GM21619 (cell line): ENCODE measurements around the gene ZNF669.

Source experiments
- ATAC-seq: cut with Tn5 transposase; IDR thresholded peaks from one replicate; pipeline ENCODE4 v1.9.1; 2021; ENCODE audit not compliant: unreplicated experiment

ZNF669 gene

DNA sequence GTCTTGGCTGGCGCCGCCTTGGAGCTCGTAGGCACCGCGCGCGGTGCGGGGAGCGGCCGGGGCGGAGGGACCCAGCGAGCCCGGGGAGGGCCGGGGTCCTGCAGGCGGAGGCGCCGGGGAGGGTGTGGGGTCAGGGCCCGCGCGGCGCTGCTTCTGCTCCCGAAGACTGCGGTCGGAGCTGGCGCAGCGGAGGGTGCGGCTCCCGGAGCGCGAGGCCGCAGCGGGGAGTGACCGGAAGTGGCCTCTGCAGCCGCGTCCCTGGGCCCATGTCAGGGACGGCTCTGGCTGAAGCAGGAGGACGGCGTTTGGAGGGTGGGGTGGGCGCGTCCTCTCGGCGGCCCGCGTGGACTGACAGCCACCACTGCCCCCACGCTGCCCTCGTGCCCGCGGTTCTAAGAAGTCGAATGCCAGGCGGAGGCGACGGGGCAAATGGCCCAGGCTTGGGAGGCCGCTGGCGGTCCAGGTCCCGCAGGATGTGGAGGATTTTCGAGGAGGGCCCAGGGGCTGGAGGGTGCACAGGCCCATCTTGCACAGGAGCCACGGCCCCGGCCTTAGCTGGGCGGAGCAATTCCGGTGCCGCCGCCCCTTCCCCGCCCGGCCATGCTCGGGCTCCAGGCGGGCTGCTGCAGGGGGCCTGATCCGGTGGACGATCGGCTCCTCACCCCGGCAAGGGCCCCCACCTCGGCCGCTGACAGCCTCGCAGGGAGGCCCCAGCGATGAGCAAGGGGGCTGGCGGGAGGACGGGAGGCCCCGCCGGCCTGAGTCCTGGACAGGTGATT, 7.7 kb upstream of the ZNF669 start:
- ATAC-seq, result no peak

DNA sequence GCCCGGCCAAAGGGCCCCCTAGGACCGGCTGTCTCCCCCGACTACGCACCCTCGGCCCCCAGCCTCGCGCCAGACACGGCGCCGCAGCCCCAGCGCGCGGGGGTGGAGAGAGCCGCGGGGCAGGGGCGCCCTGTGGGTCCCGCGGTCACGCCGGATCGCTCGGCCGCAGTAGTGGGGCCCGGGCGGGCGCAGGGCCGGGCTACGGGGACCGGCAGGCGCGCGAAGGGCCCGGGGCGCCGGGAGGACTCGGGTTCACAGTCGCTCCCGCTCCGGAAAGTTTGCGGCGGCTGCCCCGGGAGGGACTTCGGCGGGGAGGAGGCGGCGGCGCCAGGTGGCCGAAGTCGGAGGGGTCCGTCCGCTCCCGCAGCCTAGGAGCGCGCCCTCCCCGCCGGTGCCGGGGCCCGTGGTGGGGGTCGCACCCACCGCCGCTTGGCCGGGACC, 7.1 kb upstream of the ZNF669 start:
- ATAC-seq, result no peak

DNA sequence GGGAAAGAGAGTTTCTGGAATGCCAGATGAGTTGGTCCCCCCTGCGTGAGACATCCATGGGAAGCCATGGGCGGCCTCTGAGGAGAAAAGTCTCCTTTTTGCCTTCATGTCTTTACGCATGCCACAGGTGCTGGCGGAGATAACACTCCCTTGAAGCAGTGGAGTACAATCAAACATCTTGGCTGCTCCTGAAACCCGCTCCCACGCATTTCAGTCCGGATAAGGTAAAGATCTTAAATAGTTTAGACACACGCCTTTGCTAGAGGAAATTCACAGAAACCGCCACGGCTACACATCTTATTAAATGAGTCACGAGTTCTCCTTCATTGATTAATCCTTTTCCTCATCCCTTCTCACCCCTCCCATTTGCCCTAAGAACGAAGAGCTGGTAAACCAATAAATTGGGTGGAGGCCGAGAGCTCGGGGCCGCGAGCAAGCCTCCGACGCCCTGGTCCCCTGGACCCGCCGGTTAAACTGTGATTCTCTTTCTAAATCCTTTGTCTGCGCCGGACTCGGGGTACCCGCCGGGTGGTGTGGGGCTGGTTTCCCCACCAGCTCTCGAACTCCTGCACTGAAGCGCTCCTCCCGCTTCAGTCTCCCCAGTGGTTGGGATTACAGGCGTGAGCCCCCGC, 6.6 kb upstream of the ZNF669 start:
- ATAC-seq, result no peak

DNA sequence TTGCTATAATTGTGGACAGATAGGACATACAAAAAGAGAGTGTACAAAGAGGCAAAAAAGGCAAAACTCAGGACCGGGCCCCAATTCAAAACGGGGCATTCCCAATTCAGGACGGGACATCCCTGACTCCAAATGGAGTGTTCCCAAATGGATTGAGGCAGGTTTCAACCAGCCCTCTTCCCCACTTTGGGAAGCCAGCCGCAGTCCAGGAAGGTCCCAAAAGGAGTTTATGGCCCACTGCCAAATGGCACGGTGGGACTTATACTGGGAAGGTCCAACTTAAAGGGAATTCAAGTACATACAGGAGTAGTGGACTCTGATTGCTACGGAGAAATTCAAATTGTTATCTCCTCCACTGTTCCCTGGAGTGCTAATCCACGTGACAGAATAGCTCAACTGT, 3.5 kb upstream of the ZNF669 start:
- ATAC-seq, result no peak

DNA sequence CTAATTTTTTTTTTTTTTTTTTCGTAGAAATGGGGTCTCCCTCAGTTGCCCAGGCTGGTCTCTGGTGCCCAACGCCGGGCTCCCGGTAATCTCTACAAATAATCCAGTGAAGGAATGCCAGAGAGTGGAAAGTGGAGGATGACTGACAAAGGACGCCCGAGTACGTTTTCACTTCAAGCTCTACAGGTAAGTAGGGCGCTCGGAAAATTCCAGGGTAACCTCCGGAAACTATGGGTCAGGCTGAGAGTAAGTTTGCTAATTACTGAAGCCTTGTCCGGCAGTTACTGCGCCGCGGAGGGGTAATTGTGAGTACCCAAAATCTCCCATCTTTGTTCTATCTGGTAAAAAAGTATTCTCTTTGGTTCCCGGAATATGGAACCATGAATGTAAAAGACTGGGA, 1.8 kb upstream of the ZNF669 start:
- no peak for ATAC-seq

DNA sequence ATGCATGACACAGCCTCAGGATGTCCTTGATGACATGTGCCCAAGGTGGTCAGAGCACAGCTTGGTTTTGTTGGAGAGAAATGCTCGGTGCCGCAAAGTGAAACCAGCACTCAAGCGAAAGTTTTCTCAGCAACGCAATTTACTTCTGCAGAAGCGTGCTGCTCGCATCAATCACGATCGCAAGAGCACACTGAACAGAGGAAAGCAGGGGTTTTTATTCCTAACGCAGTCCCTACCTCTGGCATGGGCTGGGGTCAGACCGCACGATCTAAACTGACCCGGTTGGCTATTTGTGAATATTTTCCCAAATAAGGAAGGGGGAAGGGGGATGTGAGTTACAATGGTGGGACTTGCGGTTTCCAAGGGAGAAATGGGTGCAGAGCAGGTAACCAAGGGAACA, 809 bp upstream of the ZNF669 start:
- ATAC-seq, result no peak

DNA sequence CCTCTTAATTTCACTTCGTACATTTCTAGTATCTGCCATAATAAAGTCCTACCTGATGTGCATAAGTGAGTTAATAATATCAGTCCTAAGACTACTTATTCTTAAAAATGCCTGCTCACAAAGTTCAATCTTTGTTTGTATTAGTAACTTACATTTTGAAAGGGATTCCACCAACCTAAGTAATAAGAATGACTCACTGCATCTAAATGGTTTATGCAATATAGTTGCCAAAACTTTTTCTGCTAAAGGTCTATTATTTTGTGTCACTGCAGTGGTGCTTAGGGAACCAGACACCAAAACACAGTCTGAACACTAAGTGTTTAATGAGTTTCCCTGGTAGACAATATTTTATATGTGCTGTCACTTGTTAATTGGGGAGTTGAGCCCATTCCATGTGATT, 1.8 kb downstream of the ZNF669 start:
- ATAC-seq, result no peak

DNA sequence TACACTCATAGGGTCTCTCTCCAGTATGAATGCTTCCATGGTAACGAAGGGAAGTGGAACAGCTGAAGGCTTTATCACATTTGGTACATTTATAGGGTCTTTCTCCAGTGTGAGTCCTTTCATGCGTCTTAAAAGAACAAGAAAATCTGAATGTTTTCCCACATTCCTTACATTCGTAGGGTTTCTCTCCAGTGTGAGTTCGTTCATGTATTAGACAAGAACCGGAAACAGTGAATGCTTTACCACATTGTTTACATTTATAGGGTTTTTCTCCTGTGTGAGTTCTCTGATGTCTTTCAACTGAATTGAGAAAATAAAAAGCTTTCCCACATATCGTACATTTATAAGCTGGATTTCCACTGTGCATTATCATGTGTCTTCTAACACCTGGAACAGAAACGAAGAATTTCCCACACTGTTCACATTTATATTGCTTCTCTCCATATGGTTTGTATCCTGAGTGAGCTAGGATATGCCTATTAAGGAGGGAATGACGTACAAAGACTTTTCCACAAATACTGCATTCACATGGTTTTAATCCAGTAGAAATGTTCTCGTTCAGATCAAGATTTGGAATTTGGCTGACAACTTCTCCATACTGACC, 3.4 kb downstream of the ZNF669 start:
- no peak for ATAC-seq

DNA sequence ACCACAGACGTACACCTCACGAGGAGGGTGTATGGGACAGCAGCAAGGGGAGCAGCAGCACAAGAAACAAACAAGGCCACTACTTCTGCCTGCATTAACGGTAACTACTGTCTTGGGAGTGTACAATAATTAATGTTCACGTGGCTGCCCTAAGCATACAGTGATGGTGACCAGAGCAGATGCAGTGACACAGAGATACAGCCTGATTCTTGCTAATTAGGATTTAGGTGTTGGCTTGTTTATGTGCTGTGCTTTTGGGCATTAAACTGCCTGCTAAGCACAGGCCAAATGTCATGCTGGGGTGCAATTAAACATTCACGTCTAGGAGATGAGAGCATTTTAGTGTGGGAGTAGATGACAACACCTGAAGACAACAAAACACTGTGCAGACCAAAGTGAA, 7.2 kb downstream of the ZNF669 start:
- no peak for ATAC-seq

DNA sequence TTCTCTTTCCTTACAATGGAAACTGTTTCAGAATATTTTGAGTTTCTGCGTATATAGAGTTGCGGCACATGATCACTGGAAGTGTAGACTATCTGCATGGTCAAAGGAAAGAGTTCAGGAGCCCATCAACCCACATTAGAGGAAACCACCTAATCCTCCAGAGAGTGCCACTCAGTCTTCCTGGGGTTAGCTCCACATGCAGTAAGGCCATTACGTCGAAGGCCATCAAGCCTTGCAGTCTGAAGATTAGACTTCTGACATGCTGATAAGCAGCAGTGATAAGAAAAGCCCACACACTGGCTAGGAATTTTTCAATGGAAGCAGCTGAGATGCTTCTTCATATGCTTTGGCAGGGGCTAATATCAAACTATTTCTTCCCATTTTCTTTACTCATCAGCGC, 7.6 kb downstream of the ZNF669 start:
- ATAC-seq, result no peak

DNA sequence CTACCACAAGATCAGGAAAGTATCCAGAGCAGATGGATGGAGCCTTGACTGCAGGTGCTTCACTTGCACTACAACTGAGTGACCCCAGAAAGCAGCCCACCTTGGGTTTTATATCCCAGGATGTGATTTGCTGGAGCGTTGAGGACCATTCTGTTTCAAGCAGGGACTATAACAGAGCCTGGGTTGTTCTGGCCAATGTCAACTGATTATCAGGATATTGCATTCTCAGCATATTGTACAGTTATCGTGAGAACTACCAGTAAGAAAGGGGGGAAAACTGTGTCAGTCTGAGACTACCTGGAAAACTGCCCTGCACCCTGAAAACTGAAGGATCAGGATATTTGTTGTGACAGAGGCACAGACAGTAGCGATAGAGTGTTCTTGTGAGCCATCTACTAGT, 8.0 kb downstream of the ZNF669 start:
- no peak for ATAC-seq

DNA sequence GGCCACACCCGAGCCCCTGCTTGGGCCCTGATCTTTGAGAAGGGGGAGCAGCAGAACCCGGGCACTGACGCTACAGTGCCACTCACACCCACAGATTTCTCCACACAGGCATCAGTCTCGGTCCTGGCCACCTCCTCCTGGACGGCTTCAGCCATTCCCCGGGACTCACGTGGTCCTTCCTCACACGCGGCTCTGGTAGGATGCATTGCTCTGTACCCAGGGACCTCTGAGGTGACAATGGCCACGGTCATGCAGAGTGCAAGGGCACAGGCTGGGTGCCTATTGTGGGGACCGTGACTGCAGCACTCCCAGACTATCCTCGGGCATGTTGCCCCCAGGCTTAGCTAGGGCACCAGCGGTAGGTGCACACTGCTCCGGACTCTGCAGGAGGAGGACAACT, 13.7 kb downstream of the ZNF669 start:
- ATAC-seq, result no peak

DNA sequence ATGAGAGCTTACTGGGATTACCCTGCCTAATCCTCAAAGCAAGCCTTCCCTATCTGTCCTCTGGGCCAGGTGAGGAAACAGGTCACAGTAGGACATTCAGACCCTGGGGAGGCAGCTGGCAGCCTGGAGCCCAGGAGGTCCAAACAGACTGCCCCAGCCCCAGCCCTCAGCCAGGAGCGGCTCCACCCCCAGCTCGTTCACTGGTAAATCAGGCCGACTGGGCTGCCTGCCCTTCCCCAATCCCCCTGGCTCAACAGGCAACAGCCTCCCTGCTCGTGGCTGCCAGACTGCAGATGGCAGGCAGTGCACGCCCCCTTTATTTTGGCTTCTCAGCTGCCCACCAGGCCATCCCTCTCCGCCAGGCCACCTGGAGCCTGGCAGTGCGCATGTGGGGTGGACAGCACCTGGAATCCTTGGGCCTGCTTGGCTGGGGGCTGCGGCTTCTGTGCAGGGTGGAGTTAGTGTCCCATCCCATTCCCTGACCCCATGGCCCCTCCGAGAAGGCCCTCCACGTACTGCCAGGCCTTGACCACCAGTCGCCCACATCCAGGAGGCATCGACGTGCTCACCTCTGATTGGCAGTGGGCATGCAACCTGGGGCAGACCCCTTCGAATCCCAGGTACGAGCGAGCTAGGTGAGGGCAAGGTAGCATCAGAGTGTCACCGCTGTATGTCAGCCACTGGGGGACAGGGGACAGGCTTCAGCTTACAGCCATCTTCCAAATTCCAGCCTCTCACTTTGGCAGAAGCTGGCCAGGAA, 14.4 kb downstream of the ZNF669 start:
- no peak for ATAC-seq

DNA sequence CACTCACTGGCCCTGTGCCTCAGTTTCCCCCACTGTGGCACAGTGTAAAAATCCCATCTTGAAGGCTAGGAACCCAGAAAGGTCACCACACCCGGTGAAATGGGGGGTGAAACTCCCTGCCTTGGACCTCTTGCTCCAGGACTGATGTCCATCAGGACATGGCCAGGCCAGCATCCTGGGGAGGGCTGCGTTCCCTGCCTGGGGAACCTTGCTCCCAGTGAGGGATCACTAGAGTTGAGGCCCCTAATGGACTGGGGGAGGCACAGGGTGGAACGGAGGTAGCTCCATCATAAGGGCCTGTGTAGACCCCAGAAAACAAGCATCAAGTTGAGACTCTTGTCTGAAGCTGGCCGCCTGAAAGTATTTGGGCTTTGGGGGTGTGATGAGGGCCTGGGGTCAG, 15.2 kb downstream of the ZNF669 start:
- ATAC-seq, result no peak

DNA sequence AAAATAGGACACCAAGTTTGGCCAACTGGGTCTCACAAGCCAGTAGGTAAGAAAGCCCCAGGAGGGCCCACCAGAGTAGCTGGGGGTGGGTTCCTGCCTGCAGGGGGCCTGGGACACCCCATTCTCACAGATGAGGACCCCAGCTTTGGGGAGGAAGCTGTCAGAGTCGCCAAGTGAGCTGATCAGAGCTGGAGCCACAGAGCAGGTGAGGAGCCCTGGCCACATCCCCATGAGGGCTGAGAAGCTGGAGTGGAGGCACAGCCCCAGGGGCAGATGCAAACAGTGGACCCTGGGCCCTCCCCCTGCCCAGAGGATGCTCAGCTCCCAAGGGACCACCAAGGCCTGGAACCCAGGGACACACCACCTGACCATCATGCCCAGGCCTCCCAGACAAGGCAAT, 16.9 kb downstream of the ZNF669 start:
- no peak for ATAC-seq

DNA sequence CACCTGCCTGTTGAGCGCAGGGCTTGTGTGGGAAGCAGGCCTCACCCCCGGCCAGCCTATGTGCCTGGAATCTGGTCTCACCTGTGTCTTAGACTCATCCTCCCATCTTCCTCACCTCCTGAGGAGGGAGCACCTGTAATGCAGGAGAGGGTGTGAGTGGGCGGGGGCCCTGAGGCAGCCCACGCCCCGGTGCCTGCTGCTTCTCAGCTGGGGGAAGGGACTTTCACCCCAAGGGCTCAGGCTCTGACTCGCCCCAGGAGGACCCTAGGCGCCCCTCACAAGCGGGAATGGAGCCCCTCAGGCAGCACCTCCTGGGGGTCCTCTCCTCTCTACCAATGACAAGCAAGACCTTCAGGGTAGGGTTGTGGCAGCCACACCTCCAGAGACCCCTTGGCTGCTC, 18.8 kb downstream of the ZNF669 start:
- ATAC-seq, result no peak

DNA sequence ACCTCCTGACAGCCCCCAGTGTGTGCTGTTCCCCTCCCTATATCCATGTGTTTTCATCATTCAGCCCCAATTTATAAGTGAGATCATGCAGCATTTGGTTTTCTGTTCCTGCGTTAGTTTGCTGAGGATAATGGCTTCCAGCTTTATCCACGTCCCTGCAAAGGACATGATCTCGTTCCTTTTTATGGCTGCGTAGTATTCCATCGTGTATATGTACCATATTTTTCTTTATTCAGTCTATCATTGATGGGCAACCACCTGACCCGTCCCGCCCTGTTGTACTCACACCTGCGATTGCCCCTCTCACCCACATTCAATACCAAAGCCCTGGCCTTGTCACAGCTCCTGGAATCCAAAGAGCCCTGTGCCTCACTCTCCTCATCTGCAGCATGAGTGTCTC, 19.4 kb downstream of the ZNF669 start:
- ATAC-seq, result no peak

DNA sequence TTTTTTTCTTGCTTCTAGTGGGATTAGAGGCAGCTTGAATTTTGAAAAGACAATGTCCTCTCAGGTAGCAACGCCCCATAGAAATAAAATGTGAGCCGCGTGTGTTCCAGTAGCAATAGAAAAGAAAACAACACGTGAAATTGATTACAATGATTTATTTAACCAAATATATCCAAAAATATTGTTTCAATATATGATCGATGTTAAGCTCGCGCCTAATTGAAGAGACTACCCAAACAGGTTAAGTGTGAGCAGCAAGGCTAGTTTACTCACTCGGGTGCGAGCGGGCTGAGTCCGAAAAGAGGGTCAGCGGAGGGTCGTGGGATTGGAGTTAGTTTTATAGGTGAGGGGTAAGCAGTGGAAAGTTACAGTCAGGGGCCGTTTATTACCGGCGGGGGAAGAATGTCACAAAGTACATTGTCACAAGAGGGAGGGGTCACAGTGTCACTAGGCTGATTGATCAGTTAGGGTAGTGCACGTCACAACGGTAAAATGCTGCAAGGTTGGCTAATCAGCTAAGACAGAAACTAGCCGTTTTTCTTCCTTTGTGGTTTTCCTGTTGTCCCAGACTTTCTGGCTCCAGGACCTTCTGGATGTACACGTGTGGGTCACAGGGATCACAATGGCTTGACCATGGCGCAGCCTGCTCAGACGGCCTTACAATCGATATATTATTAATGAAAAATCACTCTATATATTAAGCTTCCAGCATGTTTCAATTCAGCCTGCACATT, 24.8 kb downstream of the ZNF669 start:
- ATAC-seq, result no peak

DNA sequence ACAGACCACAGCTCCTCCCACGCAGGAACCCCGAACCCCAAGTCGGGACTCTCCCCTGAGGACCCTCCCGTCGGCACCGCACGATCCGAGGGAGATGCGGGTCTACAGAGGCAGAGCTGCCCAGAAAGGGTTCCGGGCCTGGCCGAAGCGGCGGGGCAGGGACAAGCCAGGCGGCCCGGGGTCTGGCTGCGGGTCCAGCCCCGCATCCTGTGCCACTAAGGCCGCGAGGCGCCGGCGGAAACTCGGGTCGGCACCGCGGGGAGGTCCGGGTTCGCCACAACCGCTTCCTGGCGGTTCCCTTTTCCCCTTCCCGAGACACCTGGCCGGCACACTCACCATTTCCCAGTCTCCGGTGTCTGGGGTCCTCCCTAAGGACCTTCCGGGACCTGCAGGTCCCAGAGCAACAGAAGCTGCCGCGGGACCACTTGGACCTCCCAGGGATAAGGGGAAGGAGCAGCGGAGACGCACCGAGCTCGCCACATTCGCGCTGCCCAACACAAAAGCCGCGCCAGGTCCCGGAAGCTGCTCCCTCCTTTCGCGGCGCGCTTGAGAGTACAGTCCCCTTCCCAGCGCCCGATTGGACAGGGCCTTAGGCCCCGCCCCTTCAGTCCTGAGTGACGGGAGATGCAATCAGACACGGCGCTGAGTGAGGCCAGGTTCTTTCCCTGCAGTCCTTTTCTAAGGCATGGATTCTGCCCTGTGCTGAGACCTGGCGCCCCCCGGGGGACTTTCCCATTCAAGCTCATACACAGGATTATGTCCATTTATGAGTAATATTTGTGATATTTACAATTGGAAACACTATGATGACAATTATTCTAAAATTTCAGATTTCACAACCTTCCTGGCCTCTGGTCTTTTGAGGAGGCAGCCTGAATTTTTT, 25.7 kb downstream of the ZNF669 start, which contains the start of gene ZNF670:
ZNF670 (minus strand) TSS at position 554 of the 883 bp plus-strand sequence; CDS start at position 339, 215 bp downstream.
- ATAC-seq, result peak; percentile 99

DNA sequence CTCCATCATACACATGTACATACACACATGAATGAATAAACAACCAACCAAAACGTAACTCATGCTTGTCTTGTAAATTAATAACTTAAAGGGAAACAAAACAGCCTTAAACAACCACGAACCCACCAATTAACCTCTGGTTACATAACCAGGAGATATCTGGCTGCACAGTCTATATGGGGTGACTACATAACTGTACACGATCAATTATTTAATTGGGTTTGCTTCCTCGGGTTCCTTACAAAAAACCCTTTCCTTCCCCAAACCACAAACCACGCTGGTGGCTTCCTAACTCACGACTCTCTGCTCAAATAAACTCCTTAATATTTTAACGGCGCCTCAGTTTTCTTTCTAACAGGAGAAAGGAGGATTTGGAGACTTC, 26.3 kb downstream of the ZNF669 start:
- peak; percentile 14 for ATAC-seq
